Stimulated activated CD8-positive, alpha-beta memory T cell treated with anti-CD3 and anti-CD28 coated beads, Interleukin-15, amount 100 ng/mL, for 48 hours (primary cell): ENCODE results near the gene COPE.
"Not testable (repeated sequence)": the region's sequence is repeated elsewhere in the genome, so short reads cannot be mapped to it uniquely, and the experiment has no call there.

ENCODE experiments used
- DNase-seq, 2 donors: peaks; one replicate each; pipeline ENCODE4 v3.0.0-alpha.2; 2020; ENCODE audit warnings: low read depth in 2 of 2

The COPE gene

DNA sequence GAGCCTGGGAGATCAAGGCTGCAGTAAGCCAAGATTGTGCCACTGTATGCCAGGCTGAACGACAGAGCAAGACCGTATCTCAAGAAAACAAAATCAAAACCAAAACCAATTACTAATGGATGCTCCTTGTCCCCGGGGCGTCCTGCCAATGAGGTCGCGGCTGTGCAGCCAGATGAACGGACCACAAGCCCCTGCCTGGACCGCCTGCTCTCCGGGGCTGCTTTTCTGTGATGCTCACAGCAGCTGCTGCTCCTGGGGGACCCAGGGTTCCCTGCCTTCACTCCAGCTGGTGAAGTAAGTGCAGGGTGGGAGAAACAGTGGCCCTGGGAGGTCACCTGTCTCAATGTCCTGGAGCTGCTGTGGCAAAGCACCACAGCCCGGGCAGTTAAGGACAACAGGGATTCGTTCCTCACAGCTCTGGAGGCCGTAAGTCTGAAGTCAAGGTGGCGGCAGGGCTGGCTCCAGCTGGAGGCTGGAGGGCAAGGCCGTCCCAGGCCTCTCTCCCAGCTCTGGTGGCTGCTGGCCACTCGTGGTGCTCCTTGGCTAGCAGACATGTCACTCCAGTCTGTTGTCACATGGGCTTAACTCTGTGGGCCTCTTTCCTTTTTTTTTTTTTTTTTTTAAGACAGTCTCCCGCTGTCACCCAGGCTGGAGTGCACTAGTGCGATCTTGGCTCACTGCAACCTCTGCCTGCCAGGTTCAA is 10.1 kb downstream of the COPE start:
- no peak for DNase-seq

GRCh38 chr19:18906605-18907519 is 12.3 kb downstream of the COPE start:
- DNase-seq, result no peak

DNA sequence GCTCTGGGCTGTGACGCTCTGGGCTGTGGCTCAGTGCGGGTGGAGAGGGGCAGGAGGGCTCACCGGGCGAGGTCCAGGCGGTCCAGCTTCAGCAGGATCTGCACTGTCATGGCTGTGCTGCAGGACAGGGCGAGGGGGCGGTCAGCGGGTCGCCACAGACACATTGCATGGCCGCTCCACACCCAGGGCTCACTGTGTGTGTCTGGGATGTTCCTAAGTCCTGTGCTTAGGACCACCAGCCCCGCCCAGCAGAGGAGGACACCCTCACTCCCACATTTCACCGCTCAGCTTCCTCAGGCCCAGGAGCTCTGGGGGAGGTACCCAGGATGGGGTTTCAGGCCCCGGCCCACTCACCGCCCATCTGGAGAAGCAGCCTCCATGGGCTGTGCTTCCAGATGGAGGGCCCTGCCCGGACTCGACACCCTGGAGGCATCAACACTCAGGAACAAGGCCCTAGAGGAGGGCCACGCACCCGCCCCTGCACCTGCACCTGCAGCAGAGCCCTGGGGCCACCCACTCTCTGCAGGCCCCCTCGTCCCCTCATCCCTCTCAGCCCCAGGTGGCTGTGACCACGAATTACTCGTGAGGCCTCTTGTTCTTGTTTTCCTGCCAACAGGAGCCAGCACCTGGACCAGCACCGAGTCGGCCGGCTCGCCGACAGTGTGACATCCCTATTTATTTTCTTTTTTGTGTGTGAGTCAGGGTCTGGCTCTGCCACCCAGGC is 13.5 kb downstream of the COPE start:
- DNase-seq, result no peak

DNA sequence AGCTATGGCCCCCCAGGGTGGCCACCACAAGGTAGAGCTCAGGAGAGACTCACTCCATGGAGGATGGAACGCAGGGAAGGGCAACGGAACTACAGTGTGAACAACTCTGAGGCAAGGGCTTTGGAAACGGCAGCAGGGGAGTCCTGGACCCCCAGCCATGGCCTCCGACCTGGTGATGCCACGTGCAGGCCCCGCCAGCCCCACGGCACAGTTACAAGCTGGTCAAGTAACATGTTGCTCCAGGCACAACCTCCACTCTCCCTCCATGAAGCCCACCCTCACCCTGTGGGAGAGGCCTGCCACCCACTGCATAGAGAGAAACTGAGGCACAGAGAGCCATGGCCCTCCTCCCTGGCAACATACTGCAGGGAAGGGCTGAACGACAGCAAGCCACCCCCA is 14.1 kb downstream of the COPE start:
- DNase-seq, result no peak

GRCh38 chr19:18904334-18905057 is 14.7 kb downstream of the COPE start:
- DNase-seq, result no peak

- DNase-seq, result no peak
These were observed 15.8 kb downstream of the COPE start for GRCh38 chr19:18903156-18904037.

- not testable (repeated sequence) for DNase-seq
These were observed 16.7 kb downstream of the COPE start for GRCh38 chr19:18902519-18902918.

GRCh38 chr19:18901491-18901890 is 17.7 kb downstream of the COPE start:
- DNase-seq, result no peak

GRCh38 chr19:18900700-18901481 is 18.3 kb downstream of the COPE start:
- DNase-seq, result no peak

DNA sequence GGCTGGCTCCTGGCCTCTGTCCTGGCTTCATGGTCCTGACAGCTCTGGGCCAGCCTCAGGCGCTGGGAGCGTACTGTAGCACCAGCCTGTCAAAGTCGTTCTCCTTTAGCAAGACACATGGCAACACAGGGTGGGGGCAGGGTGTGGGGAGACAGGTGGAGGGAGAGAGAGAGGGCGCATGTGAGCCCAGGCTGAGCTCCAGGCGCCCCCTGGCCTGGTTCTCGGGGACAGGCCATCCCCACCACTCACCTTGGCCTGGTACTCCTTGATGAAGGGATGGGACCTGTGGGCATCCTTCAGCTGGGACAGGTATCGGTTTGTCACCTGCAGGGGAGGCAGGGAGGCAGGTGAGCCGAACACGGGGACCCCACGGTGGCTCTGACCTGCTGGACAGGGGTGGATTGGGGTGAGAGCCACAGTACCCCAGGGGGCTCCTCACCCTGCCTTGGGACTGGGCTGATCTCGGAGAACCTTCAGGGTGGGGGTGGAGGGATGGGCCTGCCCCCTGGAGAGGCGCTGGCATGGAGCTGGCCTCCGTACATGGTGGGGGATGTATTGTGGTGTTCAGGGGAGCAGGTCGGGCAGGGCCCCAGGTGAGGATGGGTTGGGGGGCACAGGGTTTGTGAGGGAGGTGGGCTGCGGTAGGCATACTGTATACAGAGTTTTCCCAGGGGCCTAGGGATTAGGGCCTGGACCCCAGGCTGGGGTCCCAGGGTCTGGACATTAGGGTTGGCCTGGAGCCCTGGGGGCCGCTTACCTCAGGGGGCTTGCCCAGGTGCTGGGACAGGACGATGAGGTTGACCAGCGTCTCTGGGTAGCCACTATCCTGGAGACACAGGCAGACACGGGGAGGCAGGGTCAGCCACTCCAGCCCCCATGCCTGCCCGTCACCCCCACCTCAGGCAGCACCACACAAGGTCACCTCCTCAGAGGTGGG is 19.3 kb downstream of the COPE start:
- DNase-seq, result no peak

- DNase-seq, result no peak
These were observed 20.4 kb downstream of the COPE start for GRCh38 chr19:18898607-18899408.

DNA sequence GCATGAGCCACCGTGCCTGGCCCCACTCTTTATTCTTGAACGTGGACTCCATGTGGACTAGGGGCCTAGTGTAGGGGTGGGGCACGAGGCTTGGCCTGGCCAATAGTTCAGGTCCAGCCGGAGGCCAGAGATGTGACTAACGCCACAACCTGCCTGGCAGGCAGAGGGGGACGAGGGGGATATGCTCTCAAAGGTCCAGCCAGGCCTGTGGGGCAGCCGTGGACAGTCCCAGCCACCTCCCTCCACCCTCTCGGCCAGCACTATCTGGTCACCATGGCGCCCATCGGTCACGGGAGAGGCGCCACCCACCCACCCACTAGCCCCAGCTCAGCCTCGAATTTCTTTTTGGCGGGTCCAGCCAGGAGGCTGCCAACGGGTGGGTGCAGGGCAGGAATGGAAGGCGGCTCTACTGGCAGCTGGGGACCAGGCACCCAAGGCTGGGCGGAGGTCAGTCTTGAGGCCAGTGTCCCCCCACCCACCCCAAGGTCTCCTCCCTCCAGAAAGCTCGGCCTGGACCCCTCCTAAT is 21.0 kb downstream of the COPE start:
- no peak for DNase-seq

DNA sequence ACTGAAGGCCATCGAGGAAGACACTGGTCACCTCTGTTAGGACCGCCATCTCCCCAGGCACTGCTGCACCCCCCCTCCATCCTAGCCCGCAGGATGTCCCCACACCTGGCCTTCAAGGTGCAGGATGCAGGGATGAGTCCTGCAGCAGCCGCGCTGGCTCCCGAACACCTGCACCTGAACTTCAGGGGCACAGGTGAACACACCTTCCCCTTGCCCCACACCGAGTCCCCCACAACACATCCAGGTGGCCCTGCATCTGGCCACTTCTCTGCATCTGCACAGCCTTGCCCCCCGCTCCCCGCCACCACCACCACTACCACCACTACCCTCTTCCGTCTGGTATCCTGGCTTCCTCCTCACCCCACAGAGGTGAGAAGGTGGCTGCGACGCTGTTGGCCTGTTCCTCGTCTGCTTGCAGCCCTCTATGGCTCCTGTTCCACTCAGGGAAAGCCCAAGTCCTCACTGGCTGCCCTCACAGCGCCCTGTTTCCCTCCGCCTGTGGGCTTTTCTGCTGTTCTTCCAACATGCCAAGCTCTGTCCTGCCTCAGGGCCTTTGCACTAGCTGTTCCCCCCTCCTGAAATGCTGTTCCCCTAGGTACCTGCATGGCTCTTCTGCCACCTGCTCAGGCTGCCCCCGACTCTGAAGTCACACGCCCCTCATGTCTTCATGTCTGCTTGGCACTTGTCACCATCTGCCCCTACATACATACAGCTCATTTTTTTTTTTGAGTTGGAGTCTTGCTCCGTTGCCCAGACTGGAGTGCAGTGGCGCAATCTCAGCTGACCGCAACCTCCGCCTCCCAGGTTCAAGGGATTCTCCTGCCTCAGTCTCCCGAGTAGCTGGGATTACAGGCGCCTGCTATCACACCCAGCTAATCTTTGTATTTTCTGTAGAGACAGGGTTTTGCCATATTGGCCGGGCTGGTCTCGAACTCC is 21.8 kb downstream of the COPE start:
- DNase-seq, result no peak

- no peak for DNase-seq
These were observed 22.8 kb downstream of the COPE start for GRCh38 chr19:18896421-18896841.

- DNase-seq, result no peak
These were observed 23.3 kb downstream of the COPE start, which contains the start of gene CERS1 for GRCh38 chr19:18895824-18896341. TSS of gene CERS1 (minus strand) at chr19:18896158. CDS start at chr19:18896072, 86 bp downstream.
